Measurements from ENCODE around the gene ARHGEF11.
"Not testable (repeated sequence)": the region's sequence is repeated elsewhere in the genome, so short reads cannot be mapped to it uniquely, and the experiment has no call there.

The ARHGEF11 gene, protein sequence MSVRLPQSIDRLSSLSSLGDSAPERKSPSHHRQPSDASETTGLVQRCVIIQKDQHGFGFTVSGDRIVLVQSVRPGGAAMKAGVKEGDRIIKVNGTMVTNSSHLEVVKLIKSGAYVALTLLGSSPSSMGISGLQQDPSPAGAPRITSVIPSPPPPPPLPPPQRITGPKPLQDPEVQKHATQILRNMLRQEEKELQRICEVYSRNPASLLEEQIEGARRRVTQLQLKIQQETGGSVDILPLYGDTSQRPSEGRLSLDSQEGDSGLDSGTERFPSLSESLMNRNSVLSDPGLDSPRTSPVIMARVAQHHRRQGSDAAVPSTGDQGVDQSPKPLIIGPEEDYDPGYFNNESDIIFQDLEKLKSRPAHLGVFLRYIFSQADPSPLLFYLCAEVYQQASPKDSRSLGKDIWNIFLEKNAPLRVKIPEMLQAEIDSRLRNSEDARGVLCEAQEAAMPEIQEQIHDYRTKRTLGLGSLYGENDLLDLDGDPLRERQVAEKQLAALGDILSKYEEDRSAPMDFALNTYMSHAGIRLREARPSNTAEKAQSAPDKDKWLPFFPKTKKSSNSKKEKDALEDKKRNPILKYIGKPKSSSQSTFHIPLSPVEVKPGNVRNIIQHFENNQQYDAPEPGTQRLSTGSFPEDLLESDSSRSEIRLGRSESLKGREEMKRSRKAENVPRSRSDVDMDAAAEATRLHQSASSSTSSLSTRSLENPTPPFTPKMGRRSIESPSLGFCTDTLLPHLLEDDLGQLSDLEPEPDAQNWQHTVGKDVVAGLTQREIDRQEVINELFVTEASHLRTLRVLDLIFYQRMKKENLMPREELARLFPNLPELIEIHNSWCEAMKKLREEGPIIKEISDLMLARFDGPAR (N-terminal part only)

DNA sequence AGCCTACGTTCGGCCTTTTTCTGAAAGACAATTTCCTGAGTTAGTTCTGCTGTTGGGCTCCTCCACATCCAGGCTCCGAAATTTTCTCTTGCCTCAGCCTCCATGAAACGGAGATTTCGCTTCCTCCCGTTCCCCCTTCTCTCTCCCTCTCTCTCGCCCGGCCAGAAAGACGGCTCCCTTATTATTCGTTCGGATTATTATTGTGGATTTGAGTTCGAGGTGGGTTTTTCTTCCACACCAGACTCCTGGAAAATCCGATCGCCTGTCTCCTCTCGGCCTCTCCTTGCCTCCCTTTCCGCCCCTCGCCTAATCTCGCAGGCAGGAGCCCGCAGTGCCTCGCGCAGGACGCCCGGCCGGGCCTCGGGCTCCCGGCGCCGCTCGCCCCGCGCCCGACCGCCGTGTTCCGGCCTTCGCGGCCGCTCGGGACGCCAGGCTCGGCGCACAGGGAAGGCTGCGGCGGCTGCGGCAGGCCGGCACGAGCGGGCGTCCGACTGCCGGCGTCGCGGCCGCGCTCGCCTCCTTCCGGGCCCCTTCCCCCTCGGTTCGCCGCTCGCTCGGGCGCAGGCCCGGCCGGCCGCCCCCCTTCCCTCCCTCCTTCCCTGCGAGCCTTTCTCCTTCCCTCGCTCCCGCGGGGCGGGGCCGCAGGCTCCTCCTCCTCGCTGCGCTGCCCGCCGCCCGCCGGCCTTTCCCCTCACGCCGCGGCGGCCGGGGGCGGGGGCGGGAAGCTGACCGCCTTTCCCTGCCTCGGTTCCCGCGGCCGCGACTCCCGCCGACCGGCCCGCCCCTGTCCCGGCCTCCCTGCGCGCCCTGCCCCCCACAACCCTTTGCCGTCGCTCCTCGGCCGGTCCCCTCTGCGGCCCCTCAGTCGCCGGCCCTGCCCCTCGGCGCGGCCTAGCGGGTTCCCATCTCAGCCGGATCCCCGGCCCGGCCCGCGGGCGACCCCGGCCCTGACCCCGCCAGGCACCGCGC is at the start of gene ARHGEF11:
ARHGEF11 (minus strand) TSS at position 493 of the 969 bp plus-strand sequence. CDS start 1,412 bp downstream, outside the sequence.
- peak; percentile 36 to 49 for ATAC-seq

DNA sequence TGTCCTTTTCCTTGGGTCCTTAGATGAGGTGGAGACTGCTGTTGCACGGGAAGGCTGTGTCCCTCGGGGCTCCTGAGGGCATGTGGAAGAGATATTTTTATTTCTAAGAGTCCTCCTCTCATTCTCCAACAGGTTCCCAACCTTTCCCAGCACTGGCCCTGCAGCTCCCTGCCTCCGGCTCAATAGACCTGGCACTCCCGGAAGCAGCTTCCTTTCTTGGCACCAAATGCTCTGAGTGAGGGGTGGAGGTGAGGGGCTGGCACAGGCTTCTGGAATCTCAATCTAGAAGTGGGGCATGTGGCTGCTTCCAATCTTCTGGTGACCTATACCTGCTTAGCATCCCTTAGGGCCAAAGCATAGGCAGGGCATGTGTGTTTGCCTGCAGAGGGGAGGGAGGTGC is 49.5 kb upstream of the ARHGEF11 start:
- ATAC-seq: no peak

DNA sequence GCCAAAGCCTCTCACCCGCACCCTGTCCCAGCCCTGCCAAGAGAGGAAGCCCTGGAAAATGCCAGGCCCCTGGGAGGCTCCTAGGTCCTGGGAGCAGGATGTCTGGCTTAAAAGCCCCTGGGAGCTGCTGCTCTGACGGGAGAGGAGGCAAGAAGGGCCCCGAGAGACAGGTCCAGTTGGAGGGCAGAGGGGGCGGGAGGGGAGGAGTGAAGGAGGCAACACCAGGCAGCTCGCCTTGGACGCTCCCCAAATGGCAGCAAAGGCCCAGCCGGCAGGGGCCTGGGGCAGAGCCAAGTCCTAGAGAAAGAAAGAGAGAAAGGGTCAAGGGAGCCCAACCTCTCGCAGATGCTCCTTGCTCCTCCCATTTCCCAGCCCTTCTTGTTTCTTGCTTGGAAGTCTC is 47.3 kb upstream of the ARHGEF11 start:
- no peak for ATAC-seq

DNA sequence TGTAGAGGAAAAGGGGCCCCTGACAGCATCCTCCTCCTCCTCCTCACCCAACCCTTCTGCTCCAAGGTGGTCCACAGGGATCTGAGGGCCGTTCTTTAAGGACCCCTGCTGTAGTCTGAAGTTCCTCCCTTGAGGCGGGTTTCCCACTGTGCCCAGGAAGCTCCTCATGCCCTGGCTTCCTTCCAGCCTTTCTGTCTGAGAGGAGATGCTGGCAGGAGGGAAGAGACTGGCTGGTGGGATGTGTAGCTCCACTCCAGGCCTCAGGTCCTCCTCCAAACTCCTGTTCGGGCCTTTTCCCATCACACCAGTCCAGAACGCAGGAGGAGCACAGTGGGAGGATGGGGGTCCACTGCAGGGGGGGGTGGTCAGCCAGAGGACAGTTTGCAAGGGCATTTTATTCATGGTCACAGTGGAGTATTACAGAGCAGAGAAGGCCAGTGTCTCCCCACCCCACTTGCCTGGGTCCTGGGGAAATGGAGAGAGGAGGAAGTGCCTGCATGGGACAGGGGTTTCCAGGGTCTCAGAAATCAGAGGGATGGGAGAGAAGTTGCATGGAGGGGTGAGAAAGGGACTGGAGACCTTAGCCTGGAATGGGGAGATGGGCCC is 46.2 kb upstream of the ARHGEF11 start:
- ATAC-seq: no peak

DNA sequence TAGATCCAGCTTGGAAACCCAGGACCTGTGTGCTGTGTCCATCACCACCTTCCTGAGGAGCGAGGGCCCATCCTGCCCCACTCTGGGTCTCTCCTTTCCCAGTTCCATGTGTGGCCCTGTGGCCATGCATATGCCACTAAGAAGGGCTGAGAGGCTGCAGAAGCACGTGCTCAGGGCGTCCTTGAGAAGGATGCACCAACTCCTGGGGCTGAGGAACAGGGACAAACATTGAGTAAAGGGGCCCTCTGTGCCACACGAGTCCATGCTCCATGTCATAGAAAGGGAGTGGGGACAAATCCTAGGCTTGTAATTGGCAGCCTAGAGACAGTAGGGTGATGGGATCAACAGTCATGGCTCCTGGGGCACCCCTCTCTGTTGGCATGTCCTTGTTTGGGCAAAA is 45.6 kb upstream of the ARHGEF11 start:
- no peak for ATAC-seq

DNA sequence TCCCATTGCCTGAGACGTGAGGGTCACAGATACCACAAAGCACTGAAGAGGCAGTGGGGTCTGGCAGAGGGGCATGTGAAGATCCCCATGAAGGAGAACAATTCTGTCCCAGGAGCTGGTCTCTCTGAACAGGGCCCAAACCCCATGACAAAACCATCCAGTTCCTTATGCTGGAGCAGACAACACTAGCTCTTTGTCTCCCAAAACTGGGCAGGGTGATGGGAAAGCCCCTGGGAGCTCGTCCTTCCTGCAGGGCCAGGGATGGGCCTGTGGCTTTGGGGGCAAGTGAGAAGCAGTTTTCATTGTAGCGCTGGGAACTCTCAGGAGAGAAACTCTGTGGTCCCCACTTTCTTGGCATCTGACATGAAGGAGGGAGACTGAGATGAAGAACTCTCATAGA is 45.2 kb upstream of the ARHGEF11 start:
- no peak for ATAC-seq

DNA sequence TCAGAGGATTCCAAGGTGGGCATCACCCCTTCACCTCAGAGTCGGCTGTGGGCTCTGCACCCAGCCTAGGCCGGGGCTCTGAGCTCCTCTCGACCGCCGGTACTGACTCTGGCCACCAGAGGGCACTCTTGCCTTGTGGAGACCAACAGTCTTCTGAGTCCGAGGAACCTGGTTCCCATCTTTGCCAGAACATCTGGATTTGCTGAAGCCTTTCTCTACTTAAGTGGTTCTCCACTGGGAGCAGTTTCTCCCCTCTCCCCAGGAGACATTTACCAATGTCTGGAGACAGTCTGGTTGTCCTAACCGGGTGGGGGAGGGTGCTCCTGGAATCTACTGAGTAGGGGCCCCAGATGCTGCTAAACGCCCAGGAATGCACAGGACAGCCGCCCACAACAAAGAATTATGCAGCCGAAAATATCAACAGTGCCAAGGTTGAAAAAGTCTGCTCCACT is 44.7 kb upstream of the ARHGEF11 start:
- ATAC-seq: peak; percentile 70 to 73

DNA sequence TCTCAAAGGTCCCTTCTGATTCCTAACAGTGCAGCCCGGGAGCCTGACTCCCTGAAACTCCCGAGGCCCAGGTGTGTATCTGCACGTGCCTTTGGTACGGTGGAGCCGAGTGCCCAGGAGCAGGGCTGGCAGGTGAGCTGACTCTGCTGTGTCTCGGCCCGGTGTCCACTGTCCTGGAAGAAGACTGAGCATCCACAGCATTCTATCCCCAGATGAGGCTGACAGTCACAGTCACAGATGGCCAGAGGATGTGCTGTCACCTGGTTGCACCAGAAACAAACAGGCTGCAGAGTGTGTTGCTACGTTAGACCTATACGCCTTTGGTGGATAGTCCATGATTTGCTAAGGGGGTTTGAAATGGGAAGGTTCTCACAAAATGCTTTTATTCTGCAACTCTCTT is 44.2 kb upstream of the ARHGEF11 start:
- ATAC-seq: no peak

DNA sequence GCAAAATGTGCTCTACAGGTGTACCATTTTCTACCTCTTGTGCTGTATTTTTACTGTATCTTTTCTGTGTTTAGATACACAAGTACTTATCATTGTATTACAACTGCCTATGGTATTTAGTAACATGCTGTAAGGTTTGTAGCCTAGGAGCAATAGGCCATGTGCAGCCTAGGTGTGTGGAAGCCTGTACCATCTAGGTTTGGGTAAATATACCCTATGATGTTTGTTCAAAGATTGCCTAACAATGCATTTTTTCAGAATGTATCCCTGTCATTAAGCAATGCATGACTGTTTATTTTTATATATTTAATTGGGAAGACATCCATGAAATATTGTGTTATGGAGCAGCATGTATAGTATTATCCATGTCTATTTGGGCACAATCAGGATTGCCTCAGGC is 43.1 kb upstream of the ARHGEF11 start:
- no peak for ATAC-seq

DNA sequence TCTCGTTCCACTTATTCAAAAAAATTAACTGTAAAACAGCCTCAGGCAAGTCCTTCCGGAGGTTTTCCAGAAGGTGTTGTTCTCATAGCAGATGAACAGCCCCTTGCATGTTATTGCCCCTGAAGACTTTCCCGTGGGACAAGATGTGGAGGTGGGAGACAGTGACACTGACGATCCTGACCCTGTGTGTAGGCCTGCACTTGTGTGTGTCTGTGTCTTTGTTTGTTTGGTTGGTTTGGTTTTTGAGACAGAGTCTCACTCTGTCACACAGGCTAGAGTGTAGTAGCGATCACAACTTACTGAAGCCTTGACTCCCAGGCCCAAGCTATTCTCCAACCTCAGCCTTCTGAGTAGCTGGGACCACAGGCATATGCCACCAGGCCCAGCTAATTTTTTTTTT is 41.5 kb upstream of the ARHGEF11 start:
- no peak for ATAC-seq

DNA sequence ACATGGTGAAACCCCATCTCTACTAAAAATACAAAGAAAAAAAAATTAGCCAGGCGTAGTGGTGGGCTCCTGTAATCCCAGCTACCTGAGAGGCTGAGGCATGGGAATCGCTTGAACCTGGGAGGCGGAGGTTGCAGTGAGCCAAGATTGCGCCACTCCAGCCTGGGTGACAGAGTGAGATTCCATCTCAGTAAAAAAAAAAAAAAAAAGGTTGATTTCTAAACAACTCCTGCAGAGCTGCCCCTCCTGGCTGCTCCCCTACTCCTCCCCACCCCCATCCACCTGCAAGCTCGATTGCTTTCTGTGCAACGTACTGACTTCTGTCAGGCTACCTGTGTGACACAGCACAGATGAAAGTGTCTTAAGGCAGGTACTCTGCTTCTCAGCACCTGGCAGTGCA is 40.8 kb upstream of the ARHGEF11 start:
- ATAC-seq: no peak

DNA sequence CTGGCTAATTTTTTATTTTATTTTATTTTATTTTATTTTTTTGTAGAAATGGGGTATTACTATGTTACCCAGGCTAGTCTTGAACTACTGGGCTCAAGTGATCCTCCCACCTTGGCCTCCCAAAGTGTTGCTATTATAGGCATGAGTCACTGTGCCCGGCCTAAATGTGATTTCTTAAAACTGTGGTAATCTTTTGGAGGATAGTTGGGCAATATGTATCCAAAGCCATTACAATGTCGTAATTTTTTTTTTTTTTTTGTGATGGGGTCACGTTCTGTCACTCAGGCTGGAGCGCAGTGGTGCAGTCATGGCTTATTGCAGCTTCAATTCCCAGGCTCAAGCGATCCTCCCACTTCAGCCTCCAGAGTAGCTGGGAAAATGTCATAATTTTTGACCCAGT is 39.9 kb upstream of the ARHGEF11 start:
- no peak for ATAC-seq

DNA sequence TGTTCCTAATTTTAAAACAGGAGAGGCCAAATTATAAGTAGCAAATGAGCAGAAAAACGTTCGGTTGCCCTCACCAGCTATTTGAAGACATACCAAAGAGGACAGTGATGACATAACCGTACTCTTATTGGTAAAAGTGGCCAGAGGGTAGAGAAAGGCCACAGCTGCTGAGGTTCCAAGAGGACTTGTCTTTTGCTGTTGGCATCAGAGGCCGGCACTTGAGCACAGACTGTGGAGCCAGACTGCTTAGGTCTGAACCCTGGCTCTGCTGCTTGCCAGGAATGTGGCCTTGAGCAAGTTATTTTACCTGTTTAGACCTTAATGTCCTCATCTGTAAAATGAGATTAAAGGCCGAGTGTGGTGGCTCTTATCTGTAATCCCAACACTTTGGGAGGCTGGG is 39.2 kb upstream of the ARHGEF11 start:
- no peak for ATAC-seq

DNA sequence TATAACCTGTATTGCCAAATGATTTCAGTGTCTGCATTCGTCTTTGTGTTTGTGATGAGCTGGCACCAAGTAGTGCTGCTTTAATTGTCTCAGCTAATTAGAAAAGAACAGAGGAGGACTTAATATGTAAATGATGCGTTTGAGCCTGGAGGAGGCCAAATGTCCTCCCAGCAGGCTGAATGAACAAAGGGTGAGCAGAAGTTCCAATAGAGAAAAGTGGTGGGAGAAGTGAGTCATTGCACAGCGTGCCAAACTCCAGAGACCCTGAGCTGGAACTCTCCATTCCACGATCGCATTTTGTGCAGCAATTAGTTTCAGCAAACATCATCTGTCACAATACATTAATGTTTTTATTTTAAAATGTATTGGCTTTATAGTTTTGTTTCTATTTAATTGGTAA is 36.2 kb upstream of the ARHGEF11 start:
- ATAC-seq: no peak

DNA sequence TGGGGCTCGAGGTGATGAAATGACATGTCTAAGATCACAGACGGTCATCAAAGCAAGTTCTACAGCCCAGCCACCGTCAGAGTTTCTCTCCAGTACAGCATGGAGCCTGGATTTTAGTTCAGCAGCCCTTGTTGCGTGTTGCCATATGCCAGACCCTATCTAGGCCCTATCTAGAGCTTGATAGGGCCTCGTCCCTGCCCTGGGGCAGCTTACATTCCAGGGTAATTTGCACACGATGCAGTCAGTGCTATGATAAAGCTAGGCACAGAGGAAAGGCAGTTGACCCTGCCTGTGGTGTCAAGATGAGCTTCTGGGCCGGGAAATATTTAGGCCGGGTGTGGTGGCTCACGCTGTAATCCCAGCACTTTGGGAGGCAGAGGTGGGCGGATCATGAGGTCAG is 35.2 kb upstream of the ARHGEF11 start:
- ATAC-seq: no peak

DNA sequence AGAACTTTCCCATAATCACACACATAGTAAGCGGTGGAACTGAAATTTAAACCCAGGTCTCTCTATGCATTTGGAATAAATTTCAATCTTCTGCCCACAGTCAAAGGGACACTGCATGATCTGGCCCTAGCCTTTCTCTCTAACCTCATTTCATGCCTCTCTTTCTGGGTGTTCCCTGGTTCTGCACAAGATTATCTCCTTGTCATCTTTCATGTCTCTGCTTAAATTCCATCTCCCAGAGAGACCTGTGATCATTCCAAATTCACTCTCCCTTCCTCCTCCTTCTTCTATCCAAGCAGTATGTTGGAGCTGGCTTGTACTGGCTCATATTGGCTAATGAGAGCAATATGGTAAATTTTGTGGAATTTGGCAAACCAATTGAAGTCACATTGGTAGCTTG is 31.9 kb upstream of the ARHGEF11 start:
- no peak for ATAC-seq

DNA sequence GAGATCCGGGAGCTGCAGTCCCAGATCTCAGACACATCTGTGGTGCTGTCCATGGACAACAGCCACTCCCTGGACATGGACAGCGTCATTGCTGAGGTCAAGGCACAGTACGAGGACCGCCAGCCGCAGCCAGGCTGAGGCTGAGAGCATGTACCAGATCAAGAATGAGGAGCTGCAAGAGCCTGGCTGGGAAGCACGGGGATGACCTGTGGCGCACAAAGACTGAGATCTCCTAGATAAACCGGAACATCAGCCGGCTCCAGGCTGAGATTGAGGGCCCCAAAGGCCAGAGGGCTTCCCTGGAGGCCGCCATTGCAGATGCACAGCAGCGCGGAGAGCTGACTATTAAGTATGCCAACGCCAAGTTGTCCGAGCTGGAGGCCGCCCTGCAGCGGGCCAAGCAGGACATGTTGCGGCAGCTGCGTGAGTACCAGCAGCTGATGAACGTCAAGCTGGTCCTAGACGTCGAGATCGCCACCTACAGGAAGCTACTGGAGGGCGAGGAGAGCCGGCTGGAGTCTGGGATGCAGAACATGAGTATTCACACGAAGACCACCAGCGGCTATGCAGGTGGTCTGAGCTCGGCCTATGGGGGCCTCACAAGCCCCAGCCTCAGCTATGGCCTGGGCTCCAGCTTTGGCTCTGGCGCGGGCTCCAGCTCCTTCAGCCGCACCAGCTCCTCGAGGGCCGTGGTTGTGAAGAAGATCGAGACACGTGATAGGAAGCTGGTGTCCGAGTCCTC is 28.6 kb upstream of the ARHGEF11 start:
- no peak for ATAC-seq

DNA sequence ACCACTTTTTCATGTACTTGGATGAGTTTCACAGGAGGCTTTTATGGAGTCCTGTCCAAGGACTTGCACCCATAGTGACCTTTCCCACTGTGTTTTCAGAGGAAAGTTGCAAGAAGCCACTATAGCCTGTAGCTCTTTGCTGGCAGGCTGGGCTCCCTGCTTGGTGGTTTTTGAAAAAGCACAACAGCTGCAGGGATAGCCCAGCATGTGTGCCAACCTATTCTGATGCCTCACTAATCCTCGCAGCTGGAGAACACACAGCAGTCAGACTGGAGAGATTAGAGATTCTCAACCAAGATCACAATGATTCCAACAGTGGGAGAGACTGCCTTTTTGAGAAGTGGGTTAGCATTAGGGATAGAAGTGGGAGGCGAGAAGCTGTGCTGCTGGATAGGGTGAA is 24.1 kb upstream of the ARHGEF11 start:
- no peak for ATAC-seq

DNA sequence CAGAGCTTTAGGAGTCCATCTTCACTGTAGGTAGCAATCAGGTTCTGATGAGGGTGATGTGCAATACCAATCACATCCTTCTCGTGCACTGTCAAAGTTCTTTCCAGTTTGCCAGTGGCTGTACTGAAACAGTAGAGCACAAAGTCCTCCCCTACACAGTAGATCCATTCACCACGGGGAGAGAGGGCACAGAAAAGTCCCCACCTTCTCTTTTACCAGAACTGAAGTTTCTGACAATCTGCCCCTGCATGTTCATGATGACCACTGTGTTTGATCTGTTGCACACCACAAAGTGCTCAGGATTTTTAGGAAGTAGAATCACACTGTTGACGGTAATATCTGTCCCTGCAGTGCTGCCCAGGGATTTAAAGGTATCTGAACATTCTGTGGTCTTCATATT is 13.7 kb upstream of the ARHGEF11 start:
- ATAC-seq: not testable (repeated sequence)

DNA sequence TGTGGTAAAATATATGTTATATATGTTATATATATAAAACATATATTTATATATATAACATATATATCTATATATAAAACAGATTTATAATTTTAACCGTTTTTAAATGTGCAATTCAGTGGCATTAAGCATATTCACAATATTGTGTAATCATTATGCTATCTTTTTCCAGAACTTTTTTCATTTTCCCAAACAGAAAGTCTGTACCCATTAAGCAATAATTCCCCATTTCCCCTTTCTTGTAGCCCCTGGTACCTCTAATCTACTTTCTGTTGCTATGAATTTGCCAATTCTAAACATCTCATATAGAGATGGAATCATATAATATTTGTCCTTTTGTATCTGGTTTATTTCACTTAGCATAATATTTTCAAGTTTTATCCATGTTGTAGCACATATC is 10.7 kb upstream of the ARHGEF11 start:
- ATAC-seq: no peak

DNA sequence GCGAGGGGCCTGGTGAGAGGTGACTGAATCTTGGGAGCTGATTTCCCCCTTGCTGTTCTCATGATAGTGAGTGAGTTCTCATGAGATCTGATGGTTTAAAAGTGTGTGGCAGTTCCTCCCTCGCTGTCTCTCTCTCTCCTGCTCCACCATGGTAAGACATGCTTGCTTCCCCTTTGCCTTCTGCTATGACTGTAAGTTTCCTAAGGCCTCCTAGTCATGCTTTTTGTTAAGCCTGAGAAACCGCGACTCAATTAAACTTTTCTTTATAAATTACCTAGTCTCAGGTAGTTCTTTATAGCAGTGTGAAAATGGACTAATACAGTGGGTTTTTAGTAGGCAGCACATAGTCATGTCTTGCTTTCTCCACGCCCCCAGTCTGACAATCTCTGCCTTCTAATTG is 10.2 kb upstream of the ARHGEF11 start:
- peak in 1 of 2 donors; percentile 25 for ATAC-seq

DNA sequence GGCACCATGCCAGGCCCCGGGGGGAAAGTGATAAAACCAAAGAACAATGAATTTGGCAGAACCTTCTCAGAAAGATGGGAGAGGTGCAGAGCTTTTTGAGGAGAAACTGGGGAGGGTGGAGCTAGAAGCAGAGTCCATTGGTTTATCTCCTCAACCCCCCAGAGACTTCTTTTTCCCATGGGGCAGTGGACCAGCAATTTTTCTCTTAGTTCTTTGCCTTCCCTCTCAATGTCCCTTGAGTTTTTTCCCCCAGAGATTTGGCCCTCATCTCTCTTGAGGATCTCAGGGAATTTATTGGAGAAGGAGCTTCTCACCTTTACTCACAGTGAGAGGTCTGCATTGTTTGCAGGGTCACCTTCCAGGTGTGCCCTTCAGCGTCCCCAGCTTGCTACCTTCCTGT is 5.3 kb upstream of the ARHGEF11 start:
- ATAC-seq: no peak

Data from activated CD4-positive, CD25-positive, alpha-beta regulatory T cell treated with anti-CD3 and anti-CD28 coated beads, Interleukin-2, amount 50 U/mL, for 24 hours (primary cell).